ENCODE measurements around the gene VPS26C.

GRCh38 chr21:37267269-37268185 is at the start of gene VPS26C:
- TF ChIP-seq, protein P1, sequence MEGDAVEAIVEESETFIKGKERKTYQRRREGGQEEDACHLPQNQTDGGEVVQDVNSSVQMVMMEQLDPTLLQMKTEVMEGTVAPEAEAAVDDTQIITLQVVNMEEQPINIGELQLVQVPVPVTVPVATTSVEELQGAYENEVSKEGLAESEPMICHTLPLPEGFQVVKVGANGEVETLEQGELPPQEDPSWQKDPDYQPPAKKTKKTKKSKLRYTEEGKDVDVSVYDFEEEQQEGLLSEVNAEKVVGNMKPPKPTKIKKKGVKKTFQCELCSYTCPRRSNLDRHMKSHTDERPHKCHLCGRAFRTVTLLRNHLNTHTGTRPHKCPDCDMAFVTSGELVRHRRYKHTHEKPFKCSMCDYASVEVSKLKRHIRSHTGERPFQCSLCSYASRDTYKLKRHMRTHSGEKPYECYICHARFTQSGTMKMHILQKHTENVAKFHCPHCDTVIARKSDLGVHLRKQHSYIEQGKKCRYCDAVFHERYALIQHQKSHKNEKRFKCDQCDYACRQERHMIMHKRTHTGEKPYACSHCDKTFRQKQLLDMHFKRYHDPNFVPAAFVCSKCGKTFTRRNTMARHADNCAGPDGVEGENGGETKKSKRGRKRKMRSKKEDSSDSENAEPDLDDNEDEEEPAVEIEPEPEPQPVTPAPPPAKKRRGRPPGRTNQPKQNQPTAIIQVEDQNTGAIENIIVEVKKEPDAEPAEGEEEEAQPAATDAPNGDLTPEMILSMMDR (IDR thresholded peaks at IDR 0.05): no peak
- TF ChIP-seq POLR2AphosphoS5 (IDR thresholded peaks at IDR 0.05): peak; percentile 94 to 99 (median 97)
- TF ChIP-seq EP300 (IDR thresholded peaks at IDR 0.05): peak; percentile 40

All from stomach (tissue), 4 donors.